WTC11 (cell line): ENCODE data around the gene OPTC. TPM values are rescaled to one million over a fixed set of nuclear protein-coding genes. Genes with fewer than 3 reads are reported as not detected.

Experiments used
- ATAC-seq: fragments of 200-7000 bp; cut with Tn5 transposase; 2 replicates; pipeline ENCODE4 v1.10.0; 2021; ENCODE audit warnings: mild to moderate bottlenecking, moderate library complexity
- CTCF ChIA-PET: fragments of 300-600 bp; sonication (Branson Sonifier 250); formaldehyde crosslinking; loops from one replicate; lab custom pipeline; 2021; ENCODE audit warnings: antibody characterized with exemption; lab: Charles Lee
- POLR2A ChIA-PET: fragments of 350-600 bp; sonication (Branson Sonifier 250); formaldehyde crosslinking; loops from one replicate; lab custom pipeline; 2021; ENCODE audit warnings: antibody characterized with exemption; lab: Charles Lee
- DNase-seq: peaks from one replicate; pipeline ENCODE4 v3.0.0; 2021; ENCODE audit warnings: low spot score
- H3K27ac Mint-ChIP-seq: 2 replicates; pipeline ENCODE4 v1.8.0; 2021; ENCODE audit warnings: mixed read lengths
- H3K27me3 Mint-ChIP-seq: 2 replicates; pipeline ENCODE4 v1.8.0; 2021; ENCODE audit warnings: low read depth, mild to moderate bottlenecking, moderate library complexity, mixed read lengths
- H3K36me3 Mint-ChIP-seq: 2 replicates; pipeline ENCODE4 v1.8.0; 2021; ENCODE audit warnings: mixed read lengths
- H3K4me1 Mint-ChIP-seq: 2 replicates; pipeline ENCODE4 v1.8.0; 2022; ENCODE audit warnings: mixed read lengths
- H3K4me3 Mint-ChIP-seq: 2 replicates; pipeline ENCODE4 v1.8.0; 2021; ENCODE audit warnings: mild to moderate bottlenecking, moderate library complexity, mixed read lengths
- H3K9me3 Mint-ChIP-seq: 2 replicates; pipeline ENCODE4 v1.8.0; 2021; ENCODE audit warnings: mixed read lengths
- CBFB ChIP-seq: sonication (generic); formaldehyde crosslinking; IDR thresholded peaks from 2 replicates; pipeline ENCODE4 v1.8.1; 2022; ENCODE audit warnings: mild to moderate bottlenecking, low read depth, missing genetic modification reagents
- EMX1 ChIP-seq: fragments of 250-450 bp; sonication (Bioruptor Pico); IDR thresholded peaks from 2 replicates; pipeline ENCODE4 v1.8.0; 2021; ENCODE audit warnings: mild to moderate bottlenecking
- GABPB1 ChIP-seq: sonication (generic); formaldehyde crosslinking; IDR thresholded peaks from 2 replicates; pipeline ENCODE4 v1.8.1; 2023; ENCODE audit warnings: mild to moderate bottlenecking, missing genetic modification reagents
- GRHL2 ChIP-seq: fragments of 250-450 bp; sonication (Bioruptor Pico); IDR thresholded peaks from 2 replicates; pipeline ENCODE4 v1.8.0; 2022; ENCODE audit warnings: mild to moderate bottlenecking, moderate library complexity; ENCODE audit not compliant: insufficient replicate concordance, severe bottlenecking
- JUN ChIP-seq: sonication (generic); formaldehyde crosslinking; IDR thresholded peaks from 2 replicates; pipeline ENCODE4 v1.8.0; 2023; ENCODE audit warnings: mild to moderate bottlenecking, missing genetic modification reagents
- MLX ChIP-seq: sonication (generic); formaldehyde crosslinking; IDR thresholded peaks from 2 replicates; pipeline ENCODE4 v1.8.1; 2023; ENCODE audit warnings: mild to moderate bottlenecking, missing genetic modification reagents, moderate library complexity
- MXD4 ChIP-seq: fragments of 250-450 bp; sonication (Bioruptor Pico); IDR thresholded peaks from 2 replicates; pipeline ENCODE4 v1.8.0; 2021; ENCODE audit warnings: mild to moderate bottlenecking, moderate library complexity, borderline replicate concordance
- NFATC4 ChIP-seq: fragments of 250-450 bp; sonication (Bioruptor Pico); IDR thresholded peaks from 2 replicates; pipeline ENCODE4 v1.9.0; 2021; ENCODE audit warnings: mild to moderate bottlenecking
- NFE2L1 ChIP-seq: sonication (generic); formaldehyde crosslinking; IDR thresholded peaks from 2 replicates; pipeline ENCODE4 v1.8.1; 2023; ENCODE audit warnings: missing genetic modification reagents
- NR1H2 ChIP-seq: sonication (generic); formaldehyde crosslinking; IDR thresholded peaks from 2 replicates; pipeline ENCODE4 v1.9.0; 2021; ENCODE audit warnings: mild to moderate bottlenecking, moderate library complexity, missing genetic modification reagents
- NR3C1 ChIP-seq: sonication (generic); formaldehyde crosslinking; conservative IDR thresholded peaks from 2 replicates; pipeline ENCODE4 v1.8.1; 2023; ENCODE audit warnings: low read depth, mild to moderate bottlenecking, missing genetic modification reagents
- PRRX2 ChIP-seq: fragments of 250-450 bp; sonication (Bioruptor Pico); IDR thresholded peaks from 2 replicates; pipeline ENCODE4 v1.8.0; 2021; ENCODE audit warnings: mild to moderate bottlenecking
- TCF7 ChIP-seq: sonication (generic); formaldehyde crosslinking; IDR thresholded peaks from 2 replicates; pipeline ENCODE4 v1.8.0; 2022; ENCODE audit warnings: mild to moderate bottlenecking, low read depth, missing genetic modification reagents, moderate library complexity
- TEAD4 ChIP-seq: sonication (generic); formaldehyde crosslinking; IDR thresholded peaks from 2 replicates; pipeline ENCODE4 v1.8.0; 2022; ENCODE audit warnings: mild to moderate bottlenecking, missing genetic modification reagents
- USF1 ChIP-seq: sonication (generic); formaldehyde crosslinking; IDR thresholded peaks from 2 replicates; pipeline ENCODE4 v1.8.0; 2022; ENCODE audit warnings: mild to moderate bottlenecking, missing genetic modification reagents
- ZNF138 ChIP-seq: sonication (generic); formaldehyde crosslinking; conservative IDR thresholded peaks from 2 replicates; pipeline ENCODE4 v1.8.1; 2022; ENCODE audit warnings: mild to moderate bottlenecking, moderate library complexity, missing genetic modification reagents
- ZNF396 ChIP-seq: fragments of 250-450 bp; sonication (Bioruptor Pico); IDR thresholded peaks from 2 replicates; pipeline ENCODE4 v1.8.0; 2021; ENCODE audit warnings: mild to moderate bottlenecking, moderate library complexity, borderline replicate concordance
- ZNF512 ChIP-seq: sonication (generic); formaldehyde crosslinking; IDR thresholded peaks from 2 replicates; pipeline ENCODE4 v1.8.1; 2022; ENCODE audit warnings: missing genetic modification reagents, borderline replicate concordance
- total RNA-seq: library from RNA; stranded (reverse); gene quantifications from 3 replicates; pipeline ENCODE4 v1.2.3, GENCODE V29; 2021
- TF ChIP-seq, protein P1 (sequence below): sonication (generic); formaldehyde crosslinking; IDR thresholded peaks from 2 replicates; pipeline ENCODE4 v1.8.1; 2023; ENCODE audit warnings: mild to moderate bottlenecking, missing genetic modification reagents
- TF ChIP-seq, protein P2 (sequence below): sonication (generic); formaldehyde crosslinking; conservative IDR thresholded peaks from 2 replicates; pipeline ENCODE4 v1.8.1; 2023; ENCODE audit warnings: mild to moderate bottlenecking, low read depth, missing genetic modification reagents, moderate library complexity
- TF ChIP-seq, protein P3 (sequence below): sonication (generic); formaldehyde crosslinking; conservative IDR thresholded peaks from 2 replicates; pipeline ENCODE4 v1.8.1; 2022; ENCODE audit warnings: mild to moderate bottlenecking, missing genetic modification reagents
- TF ChIP-seq, protein P4 (sequence below): fragments of 200-600 bp; IDR thresholded peaks from 2 replicates; pipeline ENCODE4 v1.8.0; 2022; ENCODE audit warnings: antibody characterized with exemption

OPTC gene
- total RNA-seq, 1 experiment from 2014 or later: 0.55 TPM

- peaks cover 30% of the 10 kb centered on the region for H3K4me1 Mint-ChIP-seq
- H3K36me3 Mint-ChIP-seq: no peaks in the 10 kb centered on the region
- H3K27me3 Mint-ChIP-seq: no peaks in the 10 kb centered on the region; the same call in 1 of the 2 replicates
- H3K9me3 Mint-ChIP-seq: no peaks in the 10 kb centered on the region
- ChIA-PET POLR2A (interaction anchor here (0.6 kb wide), 1 partner anchor 33 kb away, joined by 3 read pairs; no protein-coding TSS in a partner anchor), CTCF (interaction anchor here (0.6 to 5.5 kb wide), 3 partner anchors 9 to 211 kb away, joined by 4 to 60 read pairs (median 12); no protein-coding TSS in a partner anchor)
- no peak for DNase-seq
- ATAC-seq: no peak
- no peak overlapping the region for H3K4me3 Mint-ChIP-seq
- TF ChIP-seq, protein P1, sequence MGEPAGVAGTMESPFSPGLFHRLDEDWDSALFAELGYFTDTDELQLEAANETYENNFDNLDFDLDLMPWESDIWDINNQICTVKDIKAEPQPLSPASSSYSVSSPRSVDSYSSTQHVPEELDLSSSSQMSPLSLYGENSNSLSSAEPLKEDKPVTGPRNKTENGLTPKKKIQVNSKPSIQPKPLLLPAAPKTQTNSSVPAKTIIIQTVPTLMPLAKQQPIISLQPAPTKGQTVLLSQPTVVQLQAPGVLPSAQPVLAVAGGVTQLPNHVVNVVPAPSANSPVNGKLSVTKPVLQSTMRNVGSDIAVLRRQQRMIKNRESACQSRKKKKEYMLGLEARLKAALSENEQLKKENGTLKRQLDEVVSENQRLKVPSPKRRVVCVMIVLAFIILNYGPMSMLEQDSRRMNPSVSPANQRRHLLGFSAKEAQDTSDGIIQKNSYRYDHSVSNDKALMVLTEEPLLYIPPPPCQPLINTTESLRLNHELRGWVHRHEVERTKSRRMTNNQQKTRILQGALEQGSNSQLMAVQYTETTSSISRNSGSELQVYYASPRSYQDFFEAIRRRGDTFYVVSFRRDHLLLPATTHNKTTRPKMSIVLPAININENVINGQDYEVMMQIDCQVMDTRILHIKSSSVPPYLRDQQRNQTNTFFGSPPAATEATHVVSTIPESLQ (CRISPR knock-in tag): no peak
- TF ChIP-seq CBFB: no peak
- TF ChIP-seq ZNF138 (CRISPR knock-in tag): no peak
- TF ChIP-seq, protein P2, sequence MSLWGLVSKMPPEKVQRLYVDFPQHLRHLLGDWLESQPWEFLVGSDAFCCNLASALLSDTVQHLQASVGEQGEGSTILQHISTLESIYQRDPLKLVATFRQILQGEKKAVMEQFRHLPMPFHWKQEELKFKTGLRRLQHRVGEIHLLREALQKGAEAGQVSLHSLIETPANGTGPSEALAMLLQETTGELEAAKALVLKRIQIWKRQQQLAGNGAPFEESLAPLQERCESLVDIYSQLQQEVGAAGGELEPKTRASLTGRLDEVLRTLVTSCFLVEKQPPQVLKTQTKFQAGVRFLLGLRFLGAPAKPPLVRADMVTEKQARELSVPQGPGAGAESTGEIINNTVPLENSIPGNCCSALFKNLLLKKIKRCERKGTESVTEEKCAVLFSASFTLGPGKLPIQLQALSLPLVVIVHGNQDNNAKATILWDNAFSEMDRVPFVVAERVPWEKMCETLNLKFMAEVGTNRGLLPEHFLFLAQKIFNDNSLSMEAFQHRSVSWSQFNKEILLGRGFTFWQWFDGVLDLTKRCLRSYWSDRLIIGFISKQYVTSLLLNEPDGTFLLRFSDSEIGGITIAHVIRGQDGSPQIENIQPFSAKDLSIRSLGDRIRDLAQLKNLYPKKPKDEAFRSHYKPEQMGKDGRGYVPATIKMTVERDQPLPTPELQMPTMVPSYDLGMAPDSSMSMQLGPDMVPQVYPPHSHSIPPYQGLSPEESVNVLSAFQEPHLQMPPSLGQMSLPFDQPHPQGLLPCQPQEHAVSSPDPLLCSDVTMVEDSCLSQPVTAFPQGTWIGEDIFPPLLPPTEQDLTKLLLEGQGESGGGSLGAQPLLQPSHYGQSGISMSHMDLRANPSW (CRISPR knock-in tag): no peak
- TF ChIP-seq ZNF512: no peak
- no peak for TF ChIP-seq NR1H2 (CRISPR knock-in tag)
- no peak for TF ChIP-seq MLX
- TF ChIP-seq, all 79 proteins: peak for 0
- H3K27ac Mint-ChIP-seq: no peak overlapping the region
These were observed 15.0 kb upstream of the OPTC start for GRCh38 chr1:203478986-203479385.

GRCh38 chr1:203479646-203480045 lies 14.3 kb upstream of the OPTC start:
- TF ChIP-seq USF1 (CRISPR knock-in tag): no peak
- TF ChIP-seq TCF7: no peak
- no peak for TF ChIP-seq GABPB1
- no peak for TF ChIP-seq ZNF396
- no peak for TF ChIP-seq MXD4 (CRISPR knock-in tag)
- Mint-ChIP-seq H3K36me3 (no peaks in the 10 kb centered on the region), H3K27ac (no peak overlapping the region), H3K4me3 (no peak overlapping the region), H3K4me1 (peaks cover 30% of the 10 kb centered on the region), H3K9me3 (no peaks in the 10 kb centered on the region), H3K27me3 (no peaks in the 10 kb centered on the region; the same call in 1 of the 2 replicates)
- ChIA-PET CTCF (interaction anchor here (0.6 to 5.5 kb wide), 5 partner anchors 8 to 212 kb away, joined by 3 to 60 read pairs (median 5); no protein-coding TSS in a partner anchor), POLR2A (interaction anchor here (0.6 kb wide), 2 partner anchors 33 to 425 kb away, joined by 3 read pairs; no protein-coding TSS in a partner anchor)
- no peak for DNase-seq
- no peak for ATAC-seq

DNA sequence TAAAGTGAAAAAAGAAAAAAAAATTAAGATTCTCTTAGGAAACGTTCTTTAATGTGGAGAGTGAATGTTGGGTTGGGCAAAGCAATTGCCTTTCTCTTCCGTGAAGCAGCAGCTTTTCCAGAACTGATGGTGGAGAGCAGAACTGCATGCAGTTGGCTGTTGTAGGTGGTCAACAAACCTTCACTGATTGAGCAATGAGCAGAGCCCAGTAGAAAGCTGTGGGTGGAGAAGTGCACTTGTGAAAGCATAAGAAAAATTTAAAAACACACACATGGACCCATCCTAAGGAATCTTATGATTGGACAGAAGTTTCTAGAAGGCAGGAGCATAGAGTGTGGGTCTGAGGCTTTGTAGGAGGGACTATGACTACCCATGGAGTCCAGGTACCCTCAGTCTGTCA lies 13.9 kb upstream of the OPTC start:
- DNase-seq (no peak), ATAC-seq (no peak)
- H3K36me3 Mint-ChIP-seq: no peaks in the 10 kb centered on the region
- H3K4me3 Mint-ChIP-seq: no peak overlapping the region
- H3K27me3 Mint-ChIP-seq: no peaks in the 10 kb centered on the region; the same call in 1 of the 2 replicates
- CTCF ChIA-PET: interaction anchor here (1.0 to 5.5 kb wide), 6 partner anchors 8 to 213 kb away, joined by 3 to 60 read pairs (median 7); no protein-coding TSS in a partner anchor
- no peaks in the 10 kb centered on the region for H3K9me3 Mint-ChIP-seq
- no peak overlapping the region for H3K27ac Mint-ChIP-seq
- peaks cover 26% of the 10 kb centered on the region for H3K4me1 Mint-ChIP-seq
- POLR2A ChIA-PET: interaction anchor here (0.6 kb wide), 1 partner anchor 425 kb away, joined by 3 read pairs; no protein-coding TSS in a partner anchor
- TF ChIP-seq GRHL2 (CRISPR knock-in tag) (no peak), NFE2L1 (CRISPR knock-in tag) (no peak), CBFB (no peak), NR3C1 (CRISPR knock-in tag) (no peak), JUN (CRISPR knock-in tag) (no peak), NFATC4 (no peak), NR1H2 (CRISPR knock-in tag) (no peak), PRRX2 (CRISPR knock-in tag) (no peak), ZNF396 (no peak), TEAD4 (CRISPR knock-in tag) (no peak), EMX1 (CRISPR knock-in tag) (no peak)
- TF ChIP-seq, protein P3, sequence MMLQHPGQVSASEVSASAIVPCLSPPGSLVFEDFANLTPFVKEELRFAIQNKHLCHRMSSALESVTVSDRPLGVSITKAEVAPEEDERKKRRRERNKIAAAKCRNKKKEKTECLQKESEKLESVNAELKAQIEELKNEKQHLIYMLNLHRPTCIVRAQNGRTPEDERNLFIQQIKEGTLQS (CRISPR knock-in tag): no peak
- TF ChIP-seq, protein P4, sequence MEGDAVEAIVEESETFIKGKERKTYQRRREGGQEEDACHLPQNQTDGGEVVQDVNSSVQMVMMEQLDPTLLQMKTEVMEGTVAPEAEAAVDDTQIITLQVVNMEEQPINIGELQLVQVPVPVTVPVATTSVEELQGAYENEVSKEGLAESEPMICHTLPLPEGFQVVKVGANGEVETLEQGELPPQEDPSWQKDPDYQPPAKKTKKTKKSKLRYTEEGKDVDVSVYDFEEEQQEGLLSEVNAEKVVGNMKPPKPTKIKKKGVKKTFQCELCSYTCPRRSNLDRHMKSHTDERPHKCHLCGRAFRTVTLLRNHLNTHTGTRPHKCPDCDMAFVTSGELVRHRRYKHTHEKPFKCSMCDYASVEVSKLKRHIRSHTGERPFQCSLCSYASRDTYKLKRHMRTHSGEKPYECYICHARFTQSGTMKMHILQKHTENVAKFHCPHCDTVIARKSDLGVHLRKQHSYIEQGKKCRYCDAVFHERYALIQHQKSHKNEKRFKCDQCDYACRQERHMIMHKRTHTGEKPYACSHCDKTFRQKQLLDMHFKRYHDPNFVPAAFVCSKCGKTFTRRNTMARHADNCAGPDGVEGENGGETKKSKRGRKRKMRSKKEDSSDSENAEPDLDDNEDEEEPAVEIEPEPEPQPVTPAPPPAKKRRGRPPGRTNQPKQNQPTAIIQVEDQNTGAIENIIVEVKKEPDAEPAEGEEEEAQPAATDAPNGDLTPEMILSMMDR: no peak
